Right lobe of liver (tissue), 4 donors: Measurements from ENCODE around the gene OLIG1.

Experiments used
- CTCF ChIP-seq, 4 donors: fragments of 200-600 bp in 3 of 4; fragments of 450-650 bp in 1 of 4; IDR thresholded peaks; one replicate each; pipeline versions ENCODE4 v1.5.1 to v1.8.0; 2016 to 2022; ENCODE audit warnings: antibody characterized with exemption in 4 of 4, mild to moderate bottlenecking in 2 of 4
- POLR2A ChIP-seq: fragments of 450-650 bp; IDR thresholded peaks from one replicate; pipeline ENCODE4 v1.6.1; 2017; ENCODE audit warnings: antibody characterized with exemption, mild to moderate bottlenecking
- donor health status: DM: no; HTN: no; CAD: no.
- donor health status: DM: no; HTN: no; CAD: no.
- donor health status: DM: no; HTN: yes; CAD: no.

- TF ChIP-seq CTCF (IDR thresholded peaks at IDR 0.05) = no peak
- TF ChIP-seq POLR2A = no peak
These were observed 10.8 kb downstream of the OLIG1 start for GRCh38 chr21:33080776-33081175.
